HepG2 (cell line): ENCODE data around the gene LAMTOR2. TPM values are rescaled to one million over a fixed set of nuclear protein-coding genes. Genes with fewer than 3 reads are reported as not detected.

Experiments used
- ATAC-seq: fragments of 200-7000 bp; cut with Tn5 transposase; 3 replicates; pipeline ENCODE4 v1.9.1; 2020; ENCODE audit warnings: mild to moderate bottlenecking, moderate library complexity
- BruUV-seq: library from RNA; stranded (reverse); fragments of 400-500 nt; replicated peaks from 2 replicates; lab custom pipeline; 2021; lab: Mats Ljungman, UMichigan
- CTCF ChIA-PET: fragments of 300-600 bp; formaldehyde crosslinking; extraction: SDS; loops from one replicate; lab custom pipeline; 2021; ENCODE audit warnings: low total read pairs, inconsistent platforms, low intra/inter-chr PET ratio; lab: Yijun Ruan, JAX
- POLR2A ChIA-PET: fragments of 350-600 bp; sonication (Branson Sonifier 250); formaldehyde crosslinking; loops from one replicate; lab custom pipeline; 2020; ENCODE audit warnings: antibody characterized with exemption, inconsistent platforms; lab: Yijun Ruan, JAX
- DNase-seq: peaks from one replicate; pipeline ENCODE4 v3.0.0-alpha.2; 2015; ENCODE audit warnings: low spot score
- FAIRE-seq: peaks from 3 replicates; lab custom pipeline; 2011; peaks lifted over from hg19 to GRCh38; lab: Jason Lieb, UNC
- H2AFZ ChIP-seq: one replicate; pipeline ENCODE4 v1.6.1; 2011; ENCODE audit warnings: low read length, inconsistent platforms
- H3K27ac ChIP-seq: fragments of 300-600 bp; 3 replicates; pipeline ENCODE4 v1.8.0; 2011; ENCODE audit warnings: mixed run types, mild to moderate bottlenecking, mixed read lengths, low read length, inconsistent platforms; ENCODE audit not compliant: insufficient read depth; ENCODE audit errors: extremely low read length
- H3K27me3 ChIP-seq, 2 experiments: fragments of 200-600 bp in 1 of 2; 2 replicates in 1 of 2; 3 replicates in 1 of 2; pipeline versions ENCODE4 v1.6.0 to v1.8.0; 2011; ENCODE audit warnings: low read length in 2 of 2, mild to moderate bottlenecking in 2 of 2, moderate library complexity in 2 of 2, inconsistent platforms in 1 of 2; ENCODE audit not compliant: insufficient read depth in 2 of 2, control insufficient read depth in 1 of 2
- H3K36me3 ChIP-seq, 2 experiments: fragments of 200-600 bp in 1 of 2; replicated peaks in 1 of 2; 2 replicates in 1 of 2; 3 replicates in 1 of 2; pipeline versions ENCODE4 v1.5.1 to v1.8.0; 2011; ENCODE audit warnings: low read length in 2 of 2, inconsistent platforms in 1 of 2; ENCODE audit not compliant: insufficient read depth in 2 of 2, control insufficient read depth in 1 of 2
- H3K4me1 ChIP-seq: 2 replicates; pipeline ENCODE4 v1.5.1; 2012; ENCODE audit warnings: low read length, inconsistent platforms; ENCODE audit not compliant: insufficient read depth
- H3K4me2 ChIP-seq: 2 replicates; pipeline ENCODE4 v1.6.0; 2011; ENCODE audit warnings: low read depth, low read length, inconsistent platforms
- H3K4me3 ChIP-seq, 3 experiments: fragments of 200-600 bp in 1 of 3; sonication (generic), shearing (Covaris generic) in 1 of 3; replicated peaks in 1 of 3; 2 replicates each; pipeline ENCODE4 v1.5.1; 2011 to 2016; ENCODE audit warnings: low read length in 3 of 3, inconsistent platforms in 2 of 3, low read depth in 2 of 3, mild to moderate bottlenecking in 2 of 3, control low read depth in 1 of 3, mixed read lengths in 1 of 3; ENCODE audit not compliant: insufficient read depth in 1 of 3
- H3K79me2 ChIP-seq: one replicate; pipeline ENCODE4 v1.6.1; 2011; ENCODE audit warnings: low read length, inconsistent platforms; ENCODE audit not compliant: insufficient read depth
- H3K9ac ChIP-seq: 2 replicates; pipeline ENCODE4 v1.6.0; 2011; ENCODE audit warnings: mild to moderate bottlenecking, low read depth, low read length, inconsistent platforms; ENCODE audit not compliant: insufficient read depth
- H3K9me3 ChIP-seq: 2 replicates; pipeline ENCODE4 v1.5.1; 2012; ENCODE audit warnings: mild to moderate bottlenecking, low read length
- H4K20me1 ChIP-seq: 2 replicates; pipeline ENCODE4 v1.6.0; 2011; ENCODE audit warnings: inconsistent platforms, mild to moderate bottlenecking, low read length, moderate library complexity; ENCODE audit not compliant: insufficient read depth
- HOXD1 ChIP-seq: sonication (generic); formaldehyde crosslinking; IDR thresholded peaks from 2 replicates; pipeline ENCODE4 v1.5.0; 2020; ENCODE audit warnings: missing genetic modification reagents
- KDM3A ChIP-seq: IDR thresholded peaks from 2 replicates; pipeline ENCODE4 v1.6.1; 2018; ENCODE audit warnings: low read depth, missing compliant biosample characterization
- SRY ChIP-seq: sonication (generic); formaldehyde crosslinking; IDR thresholded peaks from 2 replicates; pipeline ENCODE4 v1.8.0; 2022; ENCODE audit warnings: mild to moderate bottlenecking, missing genetic modification reagents
- WGBS: methylation state at CpG from one replicate; pipeline ENCODE4 v1.1.6; 2017; ENCODE audit warnings: low lambda C conversion rate; 5-methylcytosine and 5-hydroxymethylcytosine counted together
- in situ Hi-C: cut with HindIII; loops from 2 replicates; pipeline ENCODE4 v1.10.0; 2017; ENCODE audit warnings: low pct_unique_long_range_greater_than_20kb; ENCODE audit not compliant: extremely low pct_ligation_motif_present
- intact Hi-C: fragments of 100-400 bp; cut with micrococcal nuclease; formaldehyde crosslinking; loops from one replicate; pipeline ENCODE4 v1.10.0; 2022; ENCODE audit not compliant: unreplicated experiment
- polyA plus RNA-seq, 8 experiments: library from polyadenylated mRNA; depleted of rRNA in 3 of 8; stranded (reverse) in 7 of 8; unstranded in 1 of 8; fragments of >200 nt; fragmentation: Illumina TruSeq in 4 of 8; extraction: Trizol in 4 of 8; gene quantifications; 2 replicates each; pipeline versions ENCODE4 v1.2.1 to v1.2.3, GENCODE V29; 2011 to 2016; ENCODE audit warnings: low read depth in 4 of 8, missing spikeins in 1 of 8, mixed read lengths in 1 of 8; ENCODE audit not compliant: insufficient read depth in 1 of 8
- total RNA-seq, 5 experiments: library from RNA; depleted of rRNA; stranded (reverse); fragments of >200 nt; fragmentation: Illumina TruSeq; extraction: Trizol; gene quantifications; 2 replicates each; pipeline ENCODE4 v1.2.3, GENCODE V29; 2016; ENCODE audit warnings: low read depth in 1 of 5
- TF ChIP-seq, protein P1 (sequence below): sonication (generic); formaldehyde crosslinking; IDR thresholded peaks from 2 replicates; pipeline ENCODE4 v1.4.0; 2020; ENCODE audit warnings: missing genetic modification reagents
- TF ChIP-seq, protein P2 (sequence below): sonication (generic); formaldehyde crosslinking; IDR thresholded peaks from 2 replicates; pipeline ENCODE4 v1.4.0; 2020; ENCODE audit warnings: missing genetic modification reagents
- TF ChIP-seq, protein P3 (sequence below), 2 experiments: IDR thresholded peaks; 2 replicates each; pipeline ENCODE4 v1.6.1; 2011 to 2012; ENCODE audit warnings: low read length in 2 of 2, borderline replicate concordance in 1 of 2, low read depth in 1 of 2, mild to moderate bottlenecking in 1 of 2, moderate library complexity in 1 of 2

The LAMTOR2 gene
- total and polyA plus RNA-seq, 2 of the 13 experiments (the other 11 are each of a cell fraction or from before 2014, with no cell fraction given) = 36.5 to 66.4 TPM

DNA sequence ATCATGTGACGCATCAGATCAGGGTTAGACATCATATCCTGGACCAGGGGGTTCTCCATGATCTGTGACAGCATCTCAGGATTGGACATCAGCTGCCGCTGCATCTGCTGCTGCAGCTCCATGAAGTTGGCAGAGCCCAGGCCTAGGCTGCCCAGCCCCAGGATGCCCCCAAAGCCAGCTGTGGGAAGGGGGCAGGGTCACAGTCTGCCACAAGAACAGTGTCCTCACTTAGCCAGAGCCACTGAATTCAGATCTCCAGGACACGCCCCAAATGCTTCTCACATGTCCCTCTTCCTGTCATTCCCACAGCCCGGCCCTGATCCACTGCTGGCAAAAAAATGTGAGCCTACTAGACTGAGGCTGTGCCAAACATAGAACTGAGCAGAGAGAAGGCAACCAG is 4.2 kb upstream of the LAMTOR2 start:
- ATAC-seq (no peak), FAIRE-seq (no peak), DNase-seq (no peak)
- H3K36me3 ChIP-seq = peaks cover 7 to 26% of the 10 kb centered on the region in 2 experiments; a peak in 4 of 5 replicates
- BruUV-seq = no TSS peak
- CTCF ChIA-PET = no interaction called here
- no peak overlapping the region for H2AFZ ChIP-seq
- no peak overlapping the region for H3K4me3 ChIP-seq
- no peak overlapping the region for H3K9ac ChIP-seq
- TF ChIP-seq, protein P1, sequence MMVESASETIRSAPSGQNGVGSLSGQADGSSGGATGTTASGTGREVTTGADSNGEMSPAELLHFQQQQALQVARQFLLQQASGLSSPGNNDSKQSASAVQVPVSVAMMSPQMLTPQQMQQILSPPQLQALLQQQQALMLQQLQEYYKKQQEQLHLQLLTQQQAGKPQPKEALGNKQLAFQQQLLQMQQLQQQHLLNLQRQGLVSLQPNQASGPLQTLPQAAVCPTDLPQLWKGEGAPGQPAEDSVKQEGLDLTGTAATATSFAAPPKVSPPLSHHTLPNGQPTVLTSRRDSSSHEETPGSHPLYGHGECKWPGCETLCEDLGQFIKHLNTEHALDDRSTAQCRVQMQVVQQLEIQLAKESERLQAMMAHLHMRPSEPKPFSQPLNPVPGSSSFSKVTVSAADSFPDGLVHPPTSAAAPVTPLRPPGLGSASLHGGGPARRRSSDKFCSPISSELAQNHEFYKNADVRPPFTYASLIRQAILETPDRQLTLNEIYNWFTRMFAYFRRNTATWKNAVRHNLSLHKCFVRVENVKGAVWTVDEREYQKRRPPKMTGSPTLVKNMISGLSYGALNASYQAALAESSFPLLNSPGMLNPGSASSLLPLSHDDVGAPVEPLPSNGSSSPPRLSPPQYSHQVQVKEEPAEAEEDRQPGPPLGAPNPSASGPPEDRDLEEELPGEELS (CRISPR knock-in tag) = no peak
- no peak for TF ChIP-seq HOXD1 (CRISPR knock-in tag)
- no peak for TF ChIP-seq SRY
- TF ChIP-seq, protein P2, sequence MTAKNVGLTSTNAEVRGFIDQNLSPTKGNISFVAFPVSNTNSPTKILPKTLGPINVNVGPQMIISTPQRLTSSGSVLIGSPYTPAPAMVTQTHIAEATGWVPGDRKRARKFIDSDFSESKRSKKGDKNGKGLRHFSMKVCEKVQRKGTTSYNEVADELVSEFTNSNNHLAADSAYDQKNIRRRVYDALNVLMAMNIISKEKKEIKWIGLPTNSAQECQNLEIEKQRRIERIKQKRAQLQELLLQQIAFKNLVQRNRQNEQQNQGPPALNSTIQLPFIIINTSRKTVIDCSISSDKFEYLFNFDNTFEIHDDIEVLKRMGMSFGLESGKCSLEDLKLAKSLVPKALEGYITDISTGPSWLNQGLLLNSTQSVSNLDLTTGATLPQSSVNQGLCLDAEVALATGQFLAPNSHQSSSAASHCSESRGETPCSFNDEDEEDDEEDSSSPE = no peak
- TF ChIP-seq, protein P3, sequence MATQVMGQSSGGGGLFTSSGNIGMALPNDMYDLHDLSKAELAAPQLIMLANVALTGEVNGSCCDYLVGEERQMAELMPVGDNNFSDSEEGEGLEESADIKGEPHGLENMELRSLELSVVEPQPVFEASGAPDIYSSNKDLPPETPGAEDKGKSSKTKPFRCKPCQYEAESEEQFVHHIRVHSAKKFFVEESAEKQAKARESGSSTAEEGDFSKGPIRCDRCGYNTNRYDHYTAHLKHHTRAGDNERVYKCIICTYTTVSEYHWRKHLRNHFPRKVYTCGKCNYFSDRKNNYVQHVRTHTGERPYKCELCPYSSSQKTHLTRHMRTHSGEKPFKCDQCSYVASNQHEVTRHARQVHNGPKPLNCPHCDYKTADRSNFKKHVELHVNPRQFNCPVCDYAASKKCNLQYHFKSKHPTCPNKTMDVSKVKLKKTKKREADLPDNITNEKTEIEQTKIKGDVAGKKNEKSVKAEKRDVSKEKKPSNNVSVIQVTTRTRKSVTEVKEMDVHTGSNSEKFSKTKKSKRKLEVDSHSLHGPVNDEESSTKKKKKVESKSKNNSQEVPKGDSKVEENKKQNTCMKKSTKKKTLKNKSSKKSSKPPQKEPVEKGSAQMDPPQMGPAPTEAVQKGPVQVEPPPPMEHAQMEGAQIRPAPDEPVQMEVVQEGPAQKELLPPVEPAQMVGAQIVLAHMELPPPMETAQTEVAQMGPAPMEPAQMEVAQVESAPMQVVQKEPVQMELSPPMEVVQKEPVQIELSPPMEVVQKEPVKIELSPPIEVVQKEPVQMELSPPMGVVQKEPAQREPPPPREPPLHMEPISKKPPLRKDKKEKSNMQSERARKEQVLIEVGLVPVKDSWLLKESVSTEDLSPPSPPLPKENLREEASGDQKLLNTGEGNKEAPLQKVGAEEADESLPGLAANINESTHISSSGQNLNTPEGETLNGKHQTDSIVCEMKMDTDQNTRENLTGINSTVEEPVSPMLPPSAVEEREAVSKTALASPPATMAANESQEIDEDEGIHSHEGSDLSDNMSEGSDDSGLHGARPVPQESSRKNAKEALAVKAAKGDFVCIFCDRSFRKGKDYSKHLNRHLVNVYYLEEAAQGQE (IDR thresholded peaks at IDR 0.05; ENCODE audit: borderline replicate concordance in 1 of 2, low read depth in 1 of 2, low read length in 2 of 2) = no peak
- no peak for TF ChIP-seq KDM3A
- no peaks in the 10 kb centered on the region for H4K20me1 ChIP-seq
- H3K9me3 ChIP-seq = no peaks in the 10 kb centered on the region
- POLR2A ChIA-PET = interaction anchor here (1.2 kb wide), 1 partner anchor 10 kb away, joined by 3 read pairs; no protein-coding TSS in a partner anchor
- peaks cover 13% of the 10 kb centered on the region for H3K4me1 ChIP-seq
- no peaks in the 10 kb centered on the region; a peak in 1 of 5 replicates for H3K27me3 ChIP-seq
- H3K79me2 ChIP-seq = peaks cover 14% of the 10 kb centered on the region
- in situ Hi-C loops = no loop called here
- 90% methylated on average over 4 of the region's 4 CpGs for WGBS
- intact Hi-C loops = no loop called here
- no peak overlapping the region for H3K27ac ChIP-seq
- no peak overlapping the region for H3K4me2 ChIP-seq
